ENCODE results near the gene TCP10L.

DNA sequence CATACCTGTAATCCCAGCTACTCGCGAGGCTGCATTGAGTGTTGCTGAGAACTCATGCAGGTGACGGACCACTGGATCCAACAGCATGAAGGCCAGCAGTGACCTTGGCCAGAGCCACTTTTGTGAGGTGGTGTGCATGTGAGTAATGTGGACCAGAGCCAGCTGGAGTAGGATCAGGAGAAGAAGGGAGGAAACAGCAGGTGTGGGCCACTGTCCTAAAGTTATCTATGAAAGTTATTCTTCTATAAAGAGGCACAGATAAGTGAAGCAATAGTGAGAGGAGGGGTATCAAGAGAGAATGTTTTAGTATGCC is 47.8 kb downstream of the TCP10L start:
- TF ChIP-seq, protein P1, sequence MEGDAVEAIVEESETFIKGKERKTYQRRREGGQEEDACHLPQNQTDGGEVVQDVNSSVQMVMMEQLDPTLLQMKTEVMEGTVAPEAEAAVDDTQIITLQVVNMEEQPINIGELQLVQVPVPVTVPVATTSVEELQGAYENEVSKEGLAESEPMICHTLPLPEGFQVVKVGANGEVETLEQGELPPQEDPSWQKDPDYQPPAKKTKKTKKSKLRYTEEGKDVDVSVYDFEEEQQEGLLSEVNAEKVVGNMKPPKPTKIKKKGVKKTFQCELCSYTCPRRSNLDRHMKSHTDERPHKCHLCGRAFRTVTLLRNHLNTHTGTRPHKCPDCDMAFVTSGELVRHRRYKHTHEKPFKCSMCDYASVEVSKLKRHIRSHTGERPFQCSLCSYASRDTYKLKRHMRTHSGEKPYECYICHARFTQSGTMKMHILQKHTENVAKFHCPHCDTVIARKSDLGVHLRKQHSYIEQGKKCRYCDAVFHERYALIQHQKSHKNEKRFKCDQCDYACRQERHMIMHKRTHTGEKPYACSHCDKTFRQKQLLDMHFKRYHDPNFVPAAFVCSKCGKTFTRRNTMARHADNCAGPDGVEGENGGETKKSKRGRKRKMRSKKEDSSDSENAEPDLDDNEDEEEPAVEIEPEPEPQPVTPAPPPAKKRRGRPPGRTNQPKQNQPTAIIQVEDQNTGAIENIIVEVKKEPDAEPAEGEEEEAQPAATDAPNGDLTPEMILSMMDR (IDR thresholded peaks at IDR 0.05) = no peak
- TF ChIP-seq POLR2A (IDR thresholded peaks at IDR 0.05) = no peak
